Ramos (cell line): ENCODE results near the gene ABHD6.
"Not testable (repeated sequence)": the region's sequence is repeated elsewhere in the genome, so short reads cannot be mapped to it uniquely, and the experiment has no call there.

ENCODE experiments used
- in situ Hi-C: fragments of 300-500 bp; cut with MboI; formaldehyde crosslinking; loops from one replicate; pipeline ENCODE4 v1.14.3; 2022; ENCODE audit warnings: low sequenced_read_pairs; ENCODE audit not compliant: unreplicated experiment

Gene ABHD6

GRCh38 chr3:58336135-58336882 is 98.7 kb downstream of the ABHD6 start:
- in situ Hi-C loops = no loop called here

- in situ Hi-C loops = no loop called here
Observed at GRCh38 chr3:58337190-58337589, 99.6 kb downstream of the ABHD6 start.

GRCh38 chr3:58339146-58339545 is 101.6 kb downstream of the ABHD6 start:
- in situ Hi-C loops = not testable (repeated sequence)

- in situ Hi-C loops = no loop called here
Observed at GRCh38 chr3:58340594-58341244, 103.1 kb downstream of the ABHD6 start.

GRCh38 chr3:58341376-58341775 is 103.8 kb downstream of the ABHD6 start:
- in situ Hi-C loops = no loop called here

- in situ Hi-C loops = no loop called here
Observed at GRCh38 chr3:58342676-58343075, 105.1 kb downstream of the ABHD6 start.
